ENCODE results near the gene TMEM72.

DNA sequence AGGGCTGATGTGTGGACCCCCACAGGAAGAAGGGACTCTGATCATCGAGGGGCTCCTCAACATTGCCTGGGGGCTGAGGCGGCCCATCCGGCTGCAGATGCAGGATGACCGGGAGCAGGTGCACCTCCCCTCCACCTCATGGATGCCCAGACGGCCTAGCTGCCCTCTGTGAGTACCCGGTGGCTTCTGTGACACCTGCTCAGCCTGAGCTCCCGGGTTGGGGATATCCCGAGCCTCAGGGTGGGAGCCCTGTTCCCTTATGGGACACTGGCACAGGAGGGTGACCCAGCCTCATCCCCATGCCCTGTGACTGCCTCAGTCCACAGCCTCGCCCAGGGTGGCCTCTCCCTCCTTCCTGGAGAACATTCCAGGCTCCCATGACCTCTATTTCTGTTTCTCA lies 71.4 kb downstream of the TMEM72 start:
- TF ChIP-seq EZH2phosphoT487 (IDR thresholded peaks at IDR 0.05; ENCODE audit: unreplicated experiment) (no peak), POLR2AphosphoS5 (IDR thresholded peaks at IDR 0.05; ENCODE audit: low read depth) (no peak), EZH2 (IDR thresholded peaks at IDR 0.05; ENCODE audit: low read depth, unreplicated experiment) (no peak)
- TF ChIP-seq, protein P1, sequence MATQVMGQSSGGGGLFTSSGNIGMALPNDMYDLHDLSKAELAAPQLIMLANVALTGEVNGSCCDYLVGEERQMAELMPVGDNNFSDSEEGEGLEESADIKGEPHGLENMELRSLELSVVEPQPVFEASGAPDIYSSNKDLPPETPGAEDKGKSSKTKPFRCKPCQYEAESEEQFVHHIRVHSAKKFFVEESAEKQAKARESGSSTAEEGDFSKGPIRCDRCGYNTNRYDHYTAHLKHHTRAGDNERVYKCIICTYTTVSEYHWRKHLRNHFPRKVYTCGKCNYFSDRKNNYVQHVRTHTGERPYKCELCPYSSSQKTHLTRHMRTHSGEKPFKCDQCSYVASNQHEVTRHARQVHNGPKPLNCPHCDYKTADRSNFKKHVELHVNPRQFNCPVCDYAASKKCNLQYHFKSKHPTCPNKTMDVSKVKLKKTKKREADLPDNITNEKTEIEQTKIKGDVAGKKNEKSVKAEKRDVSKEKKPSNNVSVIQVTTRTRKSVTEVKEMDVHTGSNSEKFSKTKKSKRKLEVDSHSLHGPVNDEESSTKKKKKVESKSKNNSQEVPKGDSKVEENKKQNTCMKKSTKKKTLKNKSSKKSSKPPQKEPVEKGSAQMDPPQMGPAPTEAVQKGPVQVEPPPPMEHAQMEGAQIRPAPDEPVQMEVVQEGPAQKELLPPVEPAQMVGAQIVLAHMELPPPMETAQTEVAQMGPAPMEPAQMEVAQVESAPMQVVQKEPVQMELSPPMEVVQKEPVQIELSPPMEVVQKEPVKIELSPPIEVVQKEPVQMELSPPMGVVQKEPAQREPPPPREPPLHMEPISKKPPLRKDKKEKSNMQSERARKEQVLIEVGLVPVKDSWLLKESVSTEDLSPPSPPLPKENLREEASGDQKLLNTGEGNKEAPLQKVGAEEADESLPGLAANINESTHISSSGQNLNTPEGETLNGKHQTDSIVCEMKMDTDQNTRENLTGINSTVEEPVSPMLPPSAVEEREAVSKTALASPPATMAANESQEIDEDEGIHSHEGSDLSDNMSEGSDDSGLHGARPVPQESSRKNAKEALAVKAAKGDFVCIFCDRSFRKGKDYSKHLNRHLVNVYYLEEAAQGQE (IDR thresholded peaks at IDR 0.05; ENCODE audit: unreplicated experiment) = no peak
- TF ChIP-seq, protein P2, sequence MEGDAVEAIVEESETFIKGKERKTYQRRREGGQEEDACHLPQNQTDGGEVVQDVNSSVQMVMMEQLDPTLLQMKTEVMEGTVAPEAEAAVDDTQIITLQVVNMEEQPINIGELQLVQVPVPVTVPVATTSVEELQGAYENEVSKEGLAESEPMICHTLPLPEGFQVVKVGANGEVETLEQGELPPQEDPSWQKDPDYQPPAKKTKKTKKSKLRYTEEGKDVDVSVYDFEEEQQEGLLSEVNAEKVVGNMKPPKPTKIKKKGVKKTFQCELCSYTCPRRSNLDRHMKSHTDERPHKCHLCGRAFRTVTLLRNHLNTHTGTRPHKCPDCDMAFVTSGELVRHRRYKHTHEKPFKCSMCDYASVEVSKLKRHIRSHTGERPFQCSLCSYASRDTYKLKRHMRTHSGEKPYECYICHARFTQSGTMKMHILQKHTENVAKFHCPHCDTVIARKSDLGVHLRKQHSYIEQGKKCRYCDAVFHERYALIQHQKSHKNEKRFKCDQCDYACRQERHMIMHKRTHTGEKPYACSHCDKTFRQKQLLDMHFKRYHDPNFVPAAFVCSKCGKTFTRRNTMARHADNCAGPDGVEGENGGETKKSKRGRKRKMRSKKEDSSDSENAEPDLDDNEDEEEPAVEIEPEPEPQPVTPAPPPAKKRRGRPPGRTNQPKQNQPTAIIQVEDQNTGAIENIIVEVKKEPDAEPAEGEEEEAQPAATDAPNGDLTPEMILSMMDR (conservative IDR thresholded peaks at IDR 0.05; ENCODE audit: low read depth in 2 of 2) = no peak

All from GM23338 (cell line).